H1 (cell line): ENCODE data around the gene WDFY3. TPM values are rescaled to one million over a fixed set of nuclear protein-coding genes. Genes with fewer than 3 reads are reported as not detected.

Source experiments
- CTCF ChIA-PET: fragments of 300-600 bp; sonication (Branson Sonifier 250); formaldehyde crosslinking; loops from one replicate; lab custom pipeline; 2021; ENCODE audit not compliant: partially characterized antibody; lab: Charles Lee
- POLR2A ChIA-PET: fragments of 300-600 bp; sonication (Branson Sonifier 250); formaldehyde crosslinking; loops from one replicate; lab custom pipeline; 2021; ENCODE audit warnings: inconsistent platforms; ENCODE audit not compliant: partially characterized antibody; lab: Charles Lee
- DNase-seq, 2 experiments: peaks; one replicate each; pipeline versions ENCODE4 v3.0.0 to v3.0.0-alpha.2; 2010 to 2022; ENCODE audit warnings: low spot score in 2 of 2, low read depth in 1 of 2, mixed read lengths in 1 of 2
- FAIRE-seq: peaks from 2 replicates; lab custom pipeline; 2011; peaks lifted over from hg19 to GRCh38; lab: Jason Lieb, UNC
- H2AFZ ChIP-seq: 2 replicates; pipeline ENCODE4 v1.8.1; 2012; ENCODE audit warnings: low read length, inconsistent platforms
- H2AK5ac ChIP-seq: 2 replicates; pipeline ENCODE4 v1.6.1; 2013; ENCODE audit warnings: low read depth, low read length
- H2BK120ac ChIP-seq: replicated peaks from 2 replicates; pipeline ENCODE3; 2013; ENCODE audit warnings: low read depth, low read length, inconsistent platforms
- H2BK12ac ChIP-seq: 2 replicates; pipeline ENCODE4 v1.6.1; 2013; ENCODE audit warnings: low read depth, low read length
- H2BK15ac ChIP-seq: 2 replicates; pipeline ENCODE4 v1.6.1; 2013; ENCODE audit warnings: low read length
- H2BK20ac ChIP-seq: 2 replicates; pipeline ENCODE4 v1.6.1; 2013; ENCODE audit warnings: low read length
- H2BK5ac ChIP-seq: 2 replicates; pipeline ENCODE4 v1.6.1; 2013; ENCODE audit warnings: low read depth, low read length
- H3K14ac ChIP-seq: 2 replicates; pipeline ENCODE4 v1.6.1; 2013; ENCODE audit warnings: inconsistent platforms; ENCODE audit not compliant: insufficient read length
- H3K18ac ChIP-seq: 2 replicates; pipeline ENCODE4 v1.6.1; 2013; ENCODE audit warnings: low read length; ENCODE audit errors: extremely low read depth
- H3K23ac ChIP-seq: 2 replicates; pipeline ENCODE4 v1.6.1; 2013; ENCODE audit warnings: inconsistent platforms; ENCODE audit not compliant: insufficient read length
- H3K23me2 ChIP-seq: 2 replicates; pipeline ENCODE4 v1.6.1; 2013; ENCODE audit warnings: low read depth, low read length
- H3K27ac ChIP-seq: 2 replicates; pipeline ENCODE4 v1.6.1; 2011; ENCODE audit warnings: low read depth, low read length, inconsistent platforms
- H3K27me3 ChIP-seq, 4 experiments: replicated peaks in 1 of 4; 1 replicate in 1 of 4; 2 replicates in 3 of 4; pipeline versions ENCODE4 v1.6.1 to v1.8.1; 2011 to 2013; ENCODE audit warnings: low read length in 3 of 4, mild to moderate bottlenecking in 3 of 4, inconsistent platforms in 2 of 4, mixed read lengths in 2 of 4, moderate library complexity in 1 of 4; ENCODE audit not compliant: control insufficient read depth in 3 of 4, insufficient read depth in 3 of 4; ENCODE audit errors: extremely low read depth in 1 of 4
- H3K36me3 ChIP-seq, 4 experiments: 2 replicates each; pipeline versions ENCODE4 v1.6.1 to v1.8.1; 2011 to 2013; ENCODE audit warnings: mild to moderate bottlenecking in 4 of 4, low read length in 3 of 4, moderate library complexity in 2 of 4, control low read depth in 1 of 4, inconsistent platforms in 1 of 4; ENCODE audit not compliant: insufficient read depth in 4 of 4, control insufficient read depth in 2 of 4
- H3K4ac ChIP-seq: replicated peaks from 2 replicates; pipeline ENCODE3; 2013; ENCODE audit warnings: low read length, low read depth, mixed read lengths, inconsistent platforms; ENCODE audit not compliant: insufficient read length
- H3K4me1 ChIP-seq, 4 experiments: replicated peaks in 1 of 4; 1 replicate in 1 of 4; 2 replicates in 3 of 4; pipeline versions ENCODE4 v1.6.1 to v1.8.1; 2011 to 2013; ENCODE audit warnings: low read length in 3 of 4, inconsistent platforms in 2 of 4, mixed read lengths in 1 of 4; ENCODE audit not compliant: insufficient read depth in 4 of 4, control insufficient read depth in 3 of 4
- H3K4me2 ChIP-seq, 2 experiments: 2 replicates each; pipeline versions ENCODE4 v1.6.1 to v1.8.1; 2011 to 2013; ENCODE audit warnings: low read depth in 2 of 2, low read length in 2 of 2, control low read depth in 1 of 2, inconsistent platforms in 1 of 2, mild to moderate bottlenecking in 1 of 2; ENCODE audit not compliant: insufficient read depth in 1 of 2
- H3K4me3 ChIP-seq, 4 experiments: fragments of 200-600, 300-600 bp in 1 of 4; sonication (generic), shearing (Covaris generic), sonication (Bioruptor Twin) in 1 of 4; 2 replicates each; pipeline versions ENCODE4 v1.5.1 to v1.8.1; 2011 to 2016; ENCODE audit warnings: low read length in 4 of 4, low read depth in 3 of 4, control low read depth in 2 of 4, inconsistent platforms in 2 of 4, mild to moderate bottlenecking in 2 of 4, mixed read lengths in 1 of 4, moderate library complexity in 1 of 4; ENCODE audit not compliant: insufficient read depth in 2 of 4; ENCODE audit errors: extremely low read depth in 1 of 4
- H3K56ac ChIP-seq: replicated peaks from 2 replicates; pipeline ENCODE3; 2013; ENCODE audit warnings: low read depth, mild to moderate bottlenecking, mixed read lengths, low read length, inconsistent platforms; ENCODE audit not compliant: insufficient read length
- H3K79me1 ChIP-seq: 2 replicates; pipeline ENCODE4 v1.6.1; 2013; ENCODE audit warnings: low read depth, low read length, control low read depth
- H3K79me2 ChIP-seq, 2 experiments: 2 replicates each; pipeline versions ENCODE4 v1.6.1 to v1.8.1; 2012 to 2013; ENCODE audit warnings: low read length in 2 of 2, mild to moderate bottlenecking in 2 of 2, inconsistent platforms in 1 of 2; ENCODE audit not compliant: insufficient read depth in 2 of 2, control insufficient read depth in 1 of 2
- H3K9ac ChIP-seq, 4 experiments: replicated peaks in 1 of 4; 1 replicate in 1 of 4; 2 replicates in 3 of 4; pipeline versions ENCODE4 v1.6.1 to v1.8.1; 2011 to 2013; ENCODE audit warnings: low read depth in 3 of 4, low read length in 3 of 4, control low read depth in 2 of 4, mild to moderate bottlenecking in 2 of 4, moderate library complexity in 2 of 4, inconsistent platforms in 1 of 4; ENCODE audit errors: extremely low read depth in 1 of 4
- H3K9me3 ChIP-seq, 2 experiments: 2 replicates each; pipeline versions ENCODE4 v1.6.1 to v1.8.1; 2012 to 2013; ENCODE audit warnings: mild to moderate bottlenecking in 2 of 2, moderate library complexity in 2 of 2, control low read depth in 1 of 2, inconsistent platforms in 1 of 2, low read depth in 1 of 2, low read length in 1 of 2, mixed read lengths in 1 of 2; ENCODE audit not compliant: insufficient read depth in 2 of 2
- H4K20me1 ChIP-seq, 2 experiments: replicated peaks in 1 of 2; 2 replicates each; pipeline versions ENCODE3 to v1.8.1; 2011 to 2013; ENCODE audit warnings: inconsistent platforms in 2 of 2, low read length in 2 of 2, mild to moderate bottlenecking in 1 of 2; ENCODE audit not compliant: insufficient read depth in 2 of 2, control insufficient read depth in 1 of 2
- H4K5ac ChIP-seq: 2 replicates; pipeline ENCODE4 v1.6.1; 2013; ENCODE audit warnings: low read length, low read depth, mixed read lengths, inconsistent platforms; ENCODE audit not compliant: insufficient read length
- H4K8ac ChIP-seq: 2 replicates; pipeline ENCODE4 v1.8.0; 2013; ENCODE audit warnings: mild to moderate bottlenecking, moderate library complexity, low read length, inconsistent platforms; ENCODE audit not compliant: insufficient read depth; ENCODE audit errors: extremely low read depth
- H4K91ac ChIP-seq: replicated peaks from 2 replicates; pipeline ENCODE3; 2013; ENCODE audit warnings: low read length, mixed read lengths, inconsistent platforms; ENCODE audit not compliant: insufficient read length
- ASH2L ChIP-seq: fragments of 200-600, 300-600 bp; sonication (generic); IDR thresholded peaks from one replicate; pipeline ENCODE4 v1.7.1; 2017; ENCODE audit warnings: low read length
- CBX5 ChIP-seq: fragments of 300-800, 300-1000 bp; sonication (generic); IDR thresholded peaks from 2 replicates; pipeline ENCODE4 v1.7.1; 2016; ENCODE audit warnings: antibody characterized with exemption, low read length, low read depth
- CBX8 ChIP-seq: fragments of 300-800, 300-1000 bp; sonication (generic); IDR thresholded peaks from 2 replicates; pipeline ENCODE4 v1.7.1; 2016; ENCODE audit warnings: low read depth, low read length, borderline replicate concordance
- CTBP2 ChIP-seq: IDR thresholded peaks from 2 replicates; pipeline ENCODE4 v1.7.0; 2011; ENCODE audit warnings: borderline replicate concordance, mild to moderate bottlenecking, moderate library complexity, mixed read lengths, low read length; ENCODE audit not compliant: insufficient read depth, insufficient read length
- E2F6 ChIP-seq: IDR thresholded peaks from 2 replicates; pipeline ENCODE4 v1.6.1; 2012; ENCODE audit warnings: inconsistent platforms
- GTF2F1 ChIP-seq: IDR thresholded peaks from 2 replicates; pipeline ENCODE4 v1.6.1; 2012; ENCODE audit warnings: low read depth, low read length, improper control_type of control experiment, borderline replicate concordance
- HDAC2 ChIP-seq, 2 experiments: fragments of 300-600 bp in 1 of 2; sonication (generic) in 1 of 2; IDR thresholded peaks; 2 replicates each; pipeline ENCODE4 v1.6.1; 2011 to 2012; ENCODE audit warnings: low read depth in 2 of 2, low read length in 2 of 2, mild to moderate bottlenecking in 2 of 2, moderate library complexity in 2 of 2, borderline replicate concordance in 1 of 2, inconsistent platforms in 1 of 2
- HDAC6 ChIP-seq: IDR thresholded peaks from one replicate; pipeline ENCODE4 v1.7.1; 2012; ENCODE audit warnings: low read depth, mild to moderate bottlenecking, inconsistent platforms, low read length, moderate library complexity
- KDM5A ChIP-seq: fragments of 200-600 bp; IDR thresholded peaks from 2 replicates; pipeline ENCODE4 v1.7.1; 2012; ENCODE audit warnings: mild to moderate bottlenecking, low read length, inconsistent platforms, mixed read lengths
- MAFK ChIP-seq: IDR thresholded peaks from 2 replicates; pipeline ENCODE4 v1.6.1; 2012; ENCODE audit warnings: low read depth, mild to moderate bottlenecking, improper control_type of control experiment, low read length
- PHF8 ChIP-seq: fragments of 200-600 bp; sonication (generic); conservative IDR thresholded peaks from 2 replicates; pipeline ENCODE4 v1.7.1; 2012; ENCODE audit warnings: low read depth, mild to moderate bottlenecking, inconsistent platforms, low read length, moderate library complexity
- POLR2AphosphoS5 ChIP-seq: IDR thresholded peaks from 2 replicates; pipeline ENCODE4 v1.6.1; 2011; ENCODE audit warnings: low read depth, low read length
- SP4 ChIP-seq: IDR thresholded peaks from 2 replicates; pipeline ENCODE4 v1.6.1; 2012; ENCODE audit warnings: low read length, inconsistent platforms
- TAF1 ChIP-seq: IDR thresholded peaks from 2 replicates; pipeline ENCODE4 v1.6.1; 2011; ENCODE audit warnings: mild to moderate bottlenecking, low read depth, low read length
- polyA plus RNA-seq, 7 experiments: library from polyadenylated mRNA; depleted of rRNA in 3 of 7; stranded (reverse) in 5 of 7; unstranded in 2 of 7; fragments of >200 nt in 5 of 7; fragments of 200-250 nt in 2 of 7; gene quantifications; 1 replicate in 5 of 7; 2 replicates in 1 of 7; 4 replicates in 1 of 7; pipeline versions ENCODE4 v1.2.1 to v1.2.3, GENCODE V29; 2011 to 2013; ENCODE audit warnings: missing spikeins in 2 of 7, mixed read lengths in 2 of 7
- total RNA-seq: library from RNA; stranded (reverse); fragmentation: NEBNext Ultra II Directional; extraction: Animal tissue kit (Norgen Biotek cat#: 25700); gene quantifications from 2 replicates; pipeline ENCODE4 v1.2.1, GENCODE V29; 2021
- TF ChIP-seq, protein P1 (sequence below): IDR thresholded peaks from 2 replicates; pipeline ENCODE4 v1.6.1; 2011; ENCODE audit warnings: low read depth, mild to moderate bottlenecking, low read length; ENCODE audit not compliant: insufficient read depth

The WDFY3 gene
- total and polyA plus RNA-seq, 2 of the 8 experiments (the other 6 are each of a cell fraction or from before 2014, with no cell fraction given), result 25.6 to 62.4 TPM

DNA sequence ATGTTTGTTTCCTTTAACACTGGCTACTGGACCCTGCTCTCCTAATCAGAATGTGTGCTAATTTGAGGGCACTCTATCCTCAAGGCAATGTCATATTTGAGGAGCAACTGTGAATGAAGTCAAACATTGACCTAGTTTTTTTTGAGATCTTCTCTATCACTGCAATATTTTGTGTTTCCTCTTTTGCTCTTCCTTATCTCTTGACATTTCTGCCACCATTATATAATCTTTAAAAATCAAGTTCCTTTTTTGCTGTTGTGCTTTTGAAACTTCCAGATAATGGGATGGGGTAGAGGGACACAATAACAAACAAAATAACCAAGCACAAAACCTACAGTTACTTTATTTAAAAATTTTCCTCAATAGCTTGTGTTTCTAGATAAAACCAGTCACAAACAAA, 7.4 kb upstream of the WDFY3 start:
- Histone ChIP-seq H4K91ac (no peak overlapping the region), H2BK20ac (no peak overlapping the region), H2BK120ac (no peak overlapping the region), H3K4ac (no peak overlapping the region), H4K5ac (no peak overlapping the region), H3K14ac (no peak overlapping the region), H3K23me2 (no peaks in the 10 kb centered on the region), H3K79me2 (no peaks in the 10 kb centered on the region), H4K8ac (no peak overlapping the region), H3K56ac (no peak overlapping the region), H2BK12ac (no peak overlapping the region), H3K4me1 (peaks cover 0 to 6% (median 2%) of the 10 kb centered on the region in 4 experiments; a peak in 2 of 7 replicates), H3K27ac (no peak overlapping the region), H3K18ac (no peak overlapping the region), H3K4me2 (no peak overlapping the region), H3K36me3 (no peaks in the 10 kb centered on the region), H3K23ac (no peak overlapping the region), H3K79me1 (no peaks in the 10 kb centered on the region), H2BK5ac (no peak overlapping the region), H3K27me3 (no peaks in the 10 kb centered on the region), H3K9ac (no peak overlapping the region), H4K20me1 (no peaks in the 10 kb centered on the region), H3K4me3 (no peak overlapping the region), H2BK15ac (no peak overlapping the region), H2AK5ac (no peak overlapping the region), H3K9me3 (no peaks in the 10 kb centered on the region), H2AFZ (no peak overlapping the region)
- no peak for FAIRE-seq
- POLR2A ChIA-PET, result no interaction called here
- no peak for DNase-seq
- CTCF ChIA-PET, result no interaction called here
- no peak for TF ChIP-seq CBX5
- no peak for TF ChIP-seq E2F6
- no peak for TF ChIP-seq SP4
- no peak for TF ChIP-seq PHF8
- no peak for TF ChIP-seq MAFK
- no peak for TF ChIP-seq CBX8
- TF ChIP-seq ASH2L, result no peak
- no peak for TF ChIP-seq GTF2F1
- no peak for TF ChIP-seq HDAC6
- TF ChIP-seq CTBP2, result no peak
- TF ChIP-seq TAF1, result no peak
- TF ChIP-seq, protein P1, sequence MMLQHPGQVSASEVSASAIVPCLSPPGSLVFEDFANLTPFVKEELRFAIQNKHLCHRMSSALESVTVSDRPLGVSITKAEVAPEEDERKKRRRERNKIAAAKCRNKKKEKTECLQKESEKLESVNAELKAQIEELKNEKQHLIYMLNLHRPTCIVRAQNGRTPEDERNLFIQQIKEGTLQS, result no peak
- TF ChIP-seq KDM5A, result no peak
- no peak for TF ChIP-seq POLR2AphosphoS5
- TF ChIP-seq HDAC2 (IDR thresholded peaks at IDR 0.05; ENCODE audit: borderline replicate concordance in 1 of 2, low read depth in 2 of 2, low read length in 2 of 2), result no peak
